Activated CD8-positive, alpha-beta memory T cell treated with anti-CD3 and anti-CD28 coated beads, Interleukin-2, amount 10 ng/mL, durations not matched to agents 7 days and 5 days (primary cell): ENCODE data around the gene NFATC3. TPM values are rescaled to one million over a fixed set of nuclear protein-coding genes. Genes with fewer than 3 reads are reported as not detected.

Experiments
- ATAC-seq: fragments of 150-1000 bp; cut with Tn5 transposase; one replicate; pipeline ENCODE4 v1.10.0; 2021; ENCODE audit warnings: moderate library complexity
- CTCF ChIA-PET: fragments of 350-600 bp; sonication (Branson Sonifier 250); formaldehyde crosslinking; loops from one replicate; lab custom pipeline; 2021; ENCODE audit warnings: antibody characterized with exemption; lab: Charles Lee
- DNase-seq: peaks from one replicate; pipeline ENCODE4 v3.0.0-alpha.2; 2020
- H3K27ac Mint-ChIP-seq: one replicate; pipeline ENCODE4 v1.8.0; 2021; ENCODE audit warnings: mild to moderate bottlenecking, mixed read lengths
- H3K27me3 Mint-ChIP-seq: one replicate; pipeline ENCODE4 v1.8.0; 2021; ENCODE audit warnings: mixed read lengths
- H3K36me3 Mint-ChIP-seq: one replicate; pipeline ENCODE4 v1.8.0; 2021; ENCODE audit warnings: mild to moderate bottlenecking, mixed read lengths
- H3K4me1 Mint-ChIP-seq: one replicate; pipeline ENCODE4 v1.8.0; 2021; ENCODE audit warnings: mixed read lengths
- H3K4me3 Mint-ChIP-seq: one replicate; pipeline ENCODE4 v1.8.0; 2021; ENCODE audit warnings: mild to moderate bottlenecking, moderate library complexity, mixed read lengths
- H3K9me3 Mint-ChIP-seq: one replicate; pipeline ENCODE4 v1.8.0; 2022; ENCODE audit warnings: low read depth, mixed read lengths
- total RNA-seq, 2 experiments: library from RNA; stranded (reverse); gene quantifications; one replicate each; pipeline ENCODE4 v1.2.3, GENCODE V29; 2021

The NFATC3 gene
- total RNA-seq, 2 experiments from 2014 or later = 176 to 183 TPM

GRCh38 chr16:68265078-68265920 lies 180.1 kb downstream of the NFATC3 start:
- peaks cover 62% of the 10 kb centered on the region for H3K4me1 Mint-ChIP-seq
- peaks cover 9% of the 10 kb centered on the region for H3K36me3 Mint-ChIP-seq
- H3K9me3 Mint-ChIP-seq = no peaks in the 10 kb centered on the region
- H3K27me3 Mint-ChIP-seq = no peaks in the 10 kb centered on the region
- H3K27ac Mint-ChIP-seq = peak overlapping the region; percentile 93
- ATAC-seq = peak; percentile 11
- CTCF ChIA-PET = interaction anchor here (7.0 to 8.9 kb wide), 2 partner anchors 23 to 62 kb away, joined by 200 to 451 read pairs; no protein-coding TSS in a partner anchor
- peak overlapping the region; percentile 94 for H3K4me3 Mint-ChIP-seq
- peak; percentile 62 for DNase-seq

GRCh38 chr16:68267612-68268405 lies 182.6 kb downstream of the NFATC3 start:
- no peak overlapping the region for H3K4me3 Mint-ChIP-seq
- H3K27me3 Mint-ChIP-seq = no peaks in the 10 kb centered on the region
- CTCF ChIA-PET = interaction anchor here (0.8 to 4.0 kb wide), 3 partner anchors 11 to 17 kb away, joined by 3 to 20 read pairs (median 3); no protein-coding TSS in a partner anchor
- peaks cover 17% of the 10 kb centered on the region for H3K36me3 Mint-ChIP-seq
- ATAC-seq (no peak), DNase-seq (no peak)
- peaks cover 68% of the 10 kb centered on the region for H3K4me1 Mint-ChIP-seq
- H3K9me3 Mint-ChIP-seq = no peaks in the 10 kb centered on the region
- peak overlapping the region; percentile 36 for H3K27ac Mint-ChIP-seq

GRCh38 chr16:68269793-68270192 lies 184.6 kb downstream of the NFATC3 start:
- H3K4me1 Mint-ChIP-seq = peaks cover 78% of the 10 kb centered on the region
- H3K9me3 Mint-ChIP-seq = no peaks in the 10 kb centered on the region
- no peak for ATAC-seq
- DNase-seq = no peak
- peak overlapping the region; percentile 81 for H3K27ac Mint-ChIP-seq
- no peak overlapping the region for H3K4me3 Mint-ChIP-seq
- CTCF ChIA-PET = interaction anchor here (1.2 to 5.1 kb wide), 4 partner anchors 8 to 59 kb away, joined by 3 to 42 read pairs (median 12); no protein-coding TSS in a partner anchor
- no peaks in the 10 kb centered on the region for H3K27me3 Mint-ChIP-seq
- peaks cover 33% of the 10 kb centered on the region for H3K36me3 Mint-ChIP-seq

- CTCF ChIA-PET = interaction anchor here (1.2 to 5.1 kb wide), 3 partner anchors 8 to 15 kb away, joined by 3 to 42 read pairs (median 20); no protein-coding TSS in a partner anchor
- H3K36me3 Mint-ChIP-seq = peaks cover 34% of the 10 kb centered on the region
- no peaks in the 10 kb centered on the region for H3K9me3 Mint-ChIP-seq
- peak overlapping the region; percentile 81 for H3K27ac Mint-ChIP-seq
- H3K27me3 Mint-ChIP-seq = no peaks in the 10 kb centered on the region
- peak; percentile 29 for ATAC-seq
- peaks cover 83% of the 10 kb centered on the region for H3K4me1 Mint-ChIP-seq
- H3K4me3 Mint-ChIP-seq = no peak overlapping the region
- DNase-seq = no peak
Measured at GRCh38 chr16:68270353-68270752, 185.2 kb downstream of the NFATC3 start.

DNA sequence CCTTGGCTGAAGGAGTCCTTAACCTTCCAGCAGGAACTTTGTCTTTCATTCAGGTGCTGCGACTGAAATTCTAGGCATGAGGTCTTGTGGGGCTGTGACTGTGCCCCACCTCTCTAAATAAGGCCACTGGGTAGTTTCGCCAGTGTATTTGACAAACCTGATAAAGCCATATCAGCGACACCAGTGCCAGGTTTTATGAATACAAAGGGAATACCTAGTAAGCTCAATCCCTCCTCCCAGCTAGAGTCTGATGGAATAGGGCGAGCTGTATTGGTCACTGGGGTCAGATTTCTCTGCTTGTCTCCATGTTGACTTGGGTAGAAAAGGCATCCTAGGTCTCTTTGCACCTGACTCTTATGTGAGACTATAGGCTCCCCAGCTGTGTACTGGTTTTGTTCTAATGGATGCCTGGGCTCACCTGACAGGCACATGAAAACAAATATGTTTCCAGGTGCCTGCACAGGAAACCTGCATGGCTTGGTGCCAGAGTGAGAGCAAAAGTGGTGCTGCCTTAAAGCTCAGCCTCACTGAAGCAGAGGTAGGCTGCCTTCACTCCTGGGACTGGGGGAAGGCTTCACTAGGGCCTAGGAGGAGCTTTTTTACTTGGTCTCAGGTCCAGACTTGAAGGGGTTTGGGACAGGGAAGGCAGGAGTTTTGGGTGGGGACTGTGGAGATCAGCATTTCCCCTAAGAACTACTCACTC lies 187.5 kb downstream of the NFATC3 start:
- H3K27ac Mint-ChIP-seq = peak overlapping the region; percentile 80
- peaks cover 39% of the 10 kb centered on the region for H3K36me3 Mint-ChIP-seq
- DNase-seq (no peak), ATAC-seq (peak; percentile 16)
- no peaks in the 10 kb centered on the region for H3K27me3 Mint-ChIP-seq
- no peak overlapping the region for H3K4me3 Mint-ChIP-seq
- H3K4me1 Mint-ChIP-seq = peaks cover 80% of the 10 kb centered on the region
- no peaks in the 10 kb centered on the region for H3K9me3 Mint-ChIP-seq
- CTCF ChIA-PET = interaction anchor here (1.1 to 5.1 kb wide), 7 partner anchors 8 to 55 kb away, joined by 4 to 42 read pairs (median 20); partner anchors contain the start of genes PRMT7, SLC7A6 and SLC7A6OS

- CTCF ChIA-PET = interaction anchor here (1.1 to 5.1 kb wide), 7 partner anchors 8 to 54 kb away, joined by 4 to 42 read pairs (median 20); partner anchors contain the start of genes PRMT7, SLC7A6 and SLC7A6OS
- Mint-ChIP-seq H3K4me1 (peaks cover 73% of the 10 kb centered on the region), H3K27me3 (no peaks in the 10 kb centered on the region), H3K36me3 (peaks cover 39% of the 10 kb centered on the region), H3K27ac (peak overlapping the region; percentile 80), H3K4me3 (no peak overlapping the region), H3K9me3 (no peaks in the 10 kb centered on the region)
- no peak for ATAC-seq
- DNase-seq = no peak
Measured at GRCh38 chr16:68273459-68273858, 188.3 kb downstream of the NFATC3 start.

DNA sequence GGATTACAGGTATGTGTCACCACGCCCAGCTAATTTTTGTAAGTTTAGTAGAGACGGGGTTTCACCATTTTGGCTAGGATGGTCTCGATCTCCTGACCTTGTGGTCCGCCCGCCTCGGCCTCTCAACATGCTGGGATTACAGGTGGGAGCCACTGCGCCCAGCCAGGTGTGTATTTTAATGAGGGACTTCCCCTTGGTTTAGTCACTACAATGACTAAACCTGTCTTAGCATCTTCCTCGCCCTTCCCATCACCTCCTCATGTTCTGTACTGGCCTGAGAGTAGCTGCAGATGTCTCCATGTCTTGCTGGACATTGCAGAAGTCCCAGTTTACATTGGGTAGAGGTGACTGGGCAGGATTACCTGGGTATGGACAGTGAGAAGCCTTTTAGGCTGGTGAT lies 188.7 kb downstream of the NFATC3 start:
- CTCF ChIA-PET = interaction anchor here (1.3 to 5.1 kb wide), 5 partner anchors 10 to 54 kb away, joined by 7 to 42 read pairs (median 29); partner anchors contain the start of gene SLC7A6
- no peak for DNase-seq
- Mint-ChIP-seq H3K9me3 (no peaks in the 10 kb centered on the region), H3K36me3 (peaks cover 38% of the 10 kb centered on the region), H3K27me3 (no peaks in the 10 kb centered on the region), H3K4me1 (peaks cover 72% of the 10 kb centered on the region), H3K4me3 (no peak overlapping the region), H3K27ac (peak overlapping the region; percentile 90)
- ATAC-seq = no peak

- Mint-ChIP-seq H3K4me1 (peaks cover 67% of the 10 kb centered on the region), H3K9me3 (no peaks in the 10 kb centered on the region), H3K27ac (peak overlapping the region; percentile 90), H3K4me3 (no peak overlapping the region), H3K27me3 (no peaks in the 10 kb centered on the region), H3K36me3 (peaks cover 36% of the 10 kb centered on the region)
- no peak for ATAC-seq
- CTCF ChIA-PET = interaction anchor here (0.8 to 4.1 kb wide), 6 partner anchors 10 to 53 kb away, joined by 3 to 36 read pairs (median 8); partner anchors contain the start of gene SLC7A6
- DNase-seq = no peak
Measured at GRCh38 chr16:68274441-68274840, 189.3 kb downstream of the NFATC3 start.

DNA sequence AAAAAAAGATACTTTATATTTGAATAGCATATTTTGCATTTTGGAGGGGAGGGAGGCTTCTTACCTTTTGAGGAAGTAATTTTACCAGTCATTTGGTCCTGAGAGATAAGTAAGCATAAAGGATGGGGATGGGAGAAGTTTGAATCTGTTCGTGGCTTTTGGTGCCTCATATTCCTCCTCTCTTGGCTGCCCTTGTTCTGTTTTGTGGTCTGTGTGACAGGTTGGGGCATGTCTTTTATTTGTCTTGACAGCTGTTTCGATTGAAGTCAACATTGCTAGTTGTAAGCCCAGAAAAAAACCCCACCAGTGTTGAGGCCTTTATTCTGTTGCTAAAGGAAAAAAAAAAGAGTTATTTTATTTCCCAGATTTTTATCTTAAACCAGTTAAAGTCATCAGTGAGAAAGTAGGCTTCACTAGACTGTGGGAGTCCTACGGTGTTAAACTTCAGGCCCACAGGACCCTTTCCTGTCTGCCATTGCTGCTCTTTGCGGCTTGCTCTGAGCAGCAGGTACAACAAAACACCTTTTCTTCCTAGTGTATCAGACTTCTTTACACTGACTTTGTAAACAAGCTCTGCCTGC lies 190.5 kb downstream of the NFATC3 start:
- DNase-seq (peak; percentile 65), ATAC-seq (peak; percentile 75)
- peaks cover 60% of the 10 kb centered on the region for H3K4me1 Mint-ChIP-seq
- peak overlapping the region; percentile 37 for H3K4me3 Mint-ChIP-seq
- H3K27ac Mint-ChIP-seq = peak overlapping the region; percentile 90
- H3K9me3 Mint-ChIP-seq = no peaks in the 10 kb centered on the region
- no peaks in the 10 kb centered on the region for H3K27me3 Mint-ChIP-seq
- peaks cover 38% of the 10 kb centered on the region for H3K36me3 Mint-ChIP-seq
- CTCF ChIA-PET = interaction anchor here (0.7 to 4.5 kb wide), 11 partner anchors 9 to 80 kb away, joined by 3 to 36 read pairs (median 7); partner anchors contain the start of gene SLC7A6

GRCh38 chr16:68276223-68276622 lies 191.1 kb downstream of the NFATC3 start:
- Mint-ChIP-seq H3K4me3 (peak overlapping the region; percentile 37), H3K4me1 (peaks cover 60% of the 10 kb centered on the region), H3K27me3 (no peaks in the 10 kb centered on the region), H3K27ac (peak overlapping the region; percentile 90), H3K36me3 (peaks cover 40% of the 10 kb centered on the region), H3K9me3 (no peaks in the 10 kb centered on the region)
- CTCF ChIA-PET = interaction anchor here (0.7 to 4.5 kb wide), 10 partner anchors 9 to 631 kb away, joined by 3 to 36 read pairs (median 5); partner anchors contain the start of genes CARMIL2 and SLC7A6
- ATAC-seq = no peak
- no peak for DNase-seq
